ENCODE data around the gene ITPR1. TPM values are rescaled to one million over a fixed set of nuclear protein-coding genes. Genes with fewer than 3 reads are reported as not detected.

ITPR1 gene
- total and polyA plus RNA-seq, 2 experiments from 2014 or later = 6.8 to 21.0 TPM

- Mint-ChIP-seq H3K36me3 (ENCODE audit: low read depth) (no peaks in the 10 kb centered on the region), H3K27ac (no peak overlapping the region), H3K27me3 (ENCODE audit: insufficient read depth, low read depth, poor library complexity) (peaks cover 3% of the 10 kb centered on the region), H3K4me1 (no peaks in the 10 kb centered on the region), H3K9me3 (no peaks in the 10 kb centered on the region), H3K4me3 (no peak overlapping the region)
- DNase-seq (ENCODE audit: low spot score) (no peak), ATAC-seq (no peak)
- TF ChIP-seq JUNB (IDR thresholded peaks at IDR 0.05; ENCODE audit: unreplicated experiment) (no peak), NANOG (IDR thresholded peaks at IDR 0.05; ENCODE audit: borderline replicate concordance) (no peak), ZNF462 (CRISPR knock-in tag; IDR thresholded peaks at IDR 0.05) (no peak), ZNF331 (CRISPR knock-in tag; IDR thresholded peaks at IDR 0.05; ENCODE audit: low read depth) (no peak), STAT1 (IDR thresholded peaks at IDR 0.05; ENCODE audit: unreplicated experiment) (no peak), ZNF114 (CRISPR knock-in tag; IDR thresholded peaks at IDR 0.05) (no peak), POLR2AphosphoS5 (IDR thresholded peaks at IDR 0.05; ENCODE audit: low read depth) (no peak), EZH2 (IDR thresholded peaks at IDR 0.05; ENCODE audit: low read depth, unreplicated experiment) (no peak), REST (IDR thresholded peaks at IDR 0.05; ENCODE audit: unreplicated experiment) (no peak), EZH2phosphoT487 (IDR thresholded peaks at IDR 0.05; ENCODE audit: unreplicated experiment) (no peak), CREB1 (CRISPR knock-in tag; IDR thresholded peaks at IDR 0.05; ENCODE audit: low read depth) (no peak)
- TF ChIP-seq, protein P1, sequence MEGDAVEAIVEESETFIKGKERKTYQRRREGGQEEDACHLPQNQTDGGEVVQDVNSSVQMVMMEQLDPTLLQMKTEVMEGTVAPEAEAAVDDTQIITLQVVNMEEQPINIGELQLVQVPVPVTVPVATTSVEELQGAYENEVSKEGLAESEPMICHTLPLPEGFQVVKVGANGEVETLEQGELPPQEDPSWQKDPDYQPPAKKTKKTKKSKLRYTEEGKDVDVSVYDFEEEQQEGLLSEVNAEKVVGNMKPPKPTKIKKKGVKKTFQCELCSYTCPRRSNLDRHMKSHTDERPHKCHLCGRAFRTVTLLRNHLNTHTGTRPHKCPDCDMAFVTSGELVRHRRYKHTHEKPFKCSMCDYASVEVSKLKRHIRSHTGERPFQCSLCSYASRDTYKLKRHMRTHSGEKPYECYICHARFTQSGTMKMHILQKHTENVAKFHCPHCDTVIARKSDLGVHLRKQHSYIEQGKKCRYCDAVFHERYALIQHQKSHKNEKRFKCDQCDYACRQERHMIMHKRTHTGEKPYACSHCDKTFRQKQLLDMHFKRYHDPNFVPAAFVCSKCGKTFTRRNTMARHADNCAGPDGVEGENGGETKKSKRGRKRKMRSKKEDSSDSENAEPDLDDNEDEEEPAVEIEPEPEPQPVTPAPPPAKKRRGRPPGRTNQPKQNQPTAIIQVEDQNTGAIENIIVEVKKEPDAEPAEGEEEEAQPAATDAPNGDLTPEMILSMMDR (conservative IDR thresholded peaks at IDR 0.05; ENCODE audit: low read depth in 2 of 2) = no peak
- TF ChIP-seq, protein P2, sequence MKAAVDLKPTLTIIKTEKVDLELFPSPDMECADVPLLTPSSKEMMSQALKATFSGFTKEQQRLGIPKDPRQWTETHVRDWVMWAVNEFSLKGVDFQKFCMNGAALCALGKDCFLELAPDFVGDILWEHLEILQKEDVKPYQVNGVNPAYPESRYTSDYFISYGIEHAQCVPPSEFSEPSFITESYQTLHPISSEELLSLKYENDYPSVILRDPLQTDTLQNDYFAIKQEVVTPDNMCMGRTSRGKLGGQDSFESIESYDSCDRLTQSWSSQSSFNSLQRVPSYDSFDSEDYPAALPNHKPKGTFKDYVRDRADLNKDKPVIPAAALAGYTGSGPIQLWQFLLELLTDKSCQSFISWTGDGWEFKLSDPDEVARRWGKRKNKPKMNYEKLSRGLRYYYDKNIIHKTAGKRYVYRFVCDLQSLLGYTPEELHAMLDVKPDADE (IDR thresholded peaks at IDR 0.05) = no peak
- Histone ChIP-seq H3K4me3 (no peak overlapping the region), H2AFZ (no peak overlapping the region), H3K27ac (ENCODE audit: low read depth) (no peak overlapping the region), H3K4me1 (ENCODE audit: insufficient read depth) (no peaks in the 10 kb centered on the region), H4K20me1 (replicated peaks; ENCODE audit: insufficient read depth) (no peaks in the 10 kb centered on the region), H3K27me3 (ENCODE audit: insufficient read depth) (no peaks in the 10 kb centered on the region), H3K36me3 (ENCODE audit: insufficient read depth) (no peaks in the 10 kb centered on the region), H3F3A (replicated peaks; ENCODE audit: low read depth) (no peaks in the 10 kb centered on the region), H3K4me2 (no peak overlapping the region), H3K9me2 (ENCODE audit: insufficient read depth) (no peaks in the 10 kb centered on the region), H3K79me2 (replicated peaks; ENCODE audit: insufficient read depth) (no peaks in the 10 kb centered on the region)
These were observed 313.5 kb downstream of the ITPR1 start for GRCh38 chr3:4806535-4807108.

All from GM23338 (cell line).